ENCODE data around the gene FIGNL2.

- TF ChIP-seq, protein P1, sequence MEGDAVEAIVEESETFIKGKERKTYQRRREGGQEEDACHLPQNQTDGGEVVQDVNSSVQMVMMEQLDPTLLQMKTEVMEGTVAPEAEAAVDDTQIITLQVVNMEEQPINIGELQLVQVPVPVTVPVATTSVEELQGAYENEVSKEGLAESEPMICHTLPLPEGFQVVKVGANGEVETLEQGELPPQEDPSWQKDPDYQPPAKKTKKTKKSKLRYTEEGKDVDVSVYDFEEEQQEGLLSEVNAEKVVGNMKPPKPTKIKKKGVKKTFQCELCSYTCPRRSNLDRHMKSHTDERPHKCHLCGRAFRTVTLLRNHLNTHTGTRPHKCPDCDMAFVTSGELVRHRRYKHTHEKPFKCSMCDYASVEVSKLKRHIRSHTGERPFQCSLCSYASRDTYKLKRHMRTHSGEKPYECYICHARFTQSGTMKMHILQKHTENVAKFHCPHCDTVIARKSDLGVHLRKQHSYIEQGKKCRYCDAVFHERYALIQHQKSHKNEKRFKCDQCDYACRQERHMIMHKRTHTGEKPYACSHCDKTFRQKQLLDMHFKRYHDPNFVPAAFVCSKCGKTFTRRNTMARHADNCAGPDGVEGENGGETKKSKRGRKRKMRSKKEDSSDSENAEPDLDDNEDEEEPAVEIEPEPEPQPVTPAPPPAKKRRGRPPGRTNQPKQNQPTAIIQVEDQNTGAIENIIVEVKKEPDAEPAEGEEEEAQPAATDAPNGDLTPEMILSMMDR (IDR thresholded peaks at IDR 0.05): no peak
- TF ChIP-seq POLR2A (IDR thresholded peaks at IDR 0.05): no peak
Measured at GRCh38 chr12:51879102-51879501, 30.6 kb upstream of the FIGNL2 start.

Data from lower leg skin (tissue), 3 donors.